Coronary artery (tissue), 2 donors: ENCODE results near the gene NET1.

Experiments
- DNase-seq: peaks from one replicate; pipeline ENCODE4 v3.0.0-alpha.2; 2017; ENCODE audit warnings: low spot score
- H3K27ac ChIP-seq, 2 donors: fragments of 200-600 bp; sonication (generic); one replicate each; pipeline ENCODE4 v1.5.1; 2016 to 2019
- H3K4me3 ChIP-seq: fragments of 200-600 bp; sonication (generic); 2 replicates; pipeline ENCODE4 v1.5.1; 2016; ENCODE audit warnings: mild to moderate bottlenecking, moderate library complexity
- TF ChIP-seq, protein P1 (sequence below): fragments of 200-600 bp; sonication (generic); IDR thresholded peaks from one replicate; pipeline ENCODE4 v1.5.1; 2019; ENCODE audit warnings: antibody characterized with exemption

The NET1 gene

DNA sequence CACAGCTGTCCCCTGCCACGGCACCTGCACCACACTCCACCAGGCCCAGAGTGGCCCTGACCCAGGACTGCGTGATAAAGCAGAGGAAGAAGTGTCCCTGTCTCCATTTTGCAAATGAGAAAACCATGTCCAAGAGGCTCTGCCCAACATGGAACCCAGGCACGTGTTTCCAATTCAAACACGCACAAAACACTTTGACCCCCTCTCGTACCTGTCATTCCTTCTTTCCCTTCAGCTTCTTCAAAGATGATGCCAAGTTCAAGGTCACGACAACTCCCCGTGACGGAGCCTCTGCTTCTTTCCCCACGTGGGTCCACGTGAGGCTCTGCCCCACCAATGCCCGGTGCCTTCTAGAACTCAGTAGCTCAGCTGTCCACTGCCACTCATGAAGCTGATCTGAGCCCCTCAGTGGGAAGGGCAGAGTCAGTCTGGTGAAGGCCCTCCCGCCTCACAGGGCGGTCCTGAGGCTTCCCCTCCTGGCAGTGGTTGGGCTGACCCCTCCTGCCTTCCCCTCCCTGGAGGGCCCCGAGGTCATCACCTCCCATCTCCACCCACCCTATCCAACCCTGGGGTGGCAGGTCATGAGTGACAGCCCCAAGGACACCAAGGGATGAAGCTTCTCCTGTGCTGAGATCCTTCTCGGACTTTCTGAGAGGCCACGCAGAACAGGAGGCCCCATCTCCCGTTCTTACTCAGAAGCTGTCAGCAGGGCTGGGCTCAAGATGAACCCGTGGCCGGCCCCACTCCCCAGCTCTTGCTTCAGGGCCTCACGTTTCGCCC lies 68.0 kb downstream of the NET1 start:
- no peak for DNase-seq
- no peak overlapping the region for H3K4me3 ChIP-seq
- no peak overlapping the region for H3K27ac ChIP-seq
- TF ChIP-seq, protein P1, sequence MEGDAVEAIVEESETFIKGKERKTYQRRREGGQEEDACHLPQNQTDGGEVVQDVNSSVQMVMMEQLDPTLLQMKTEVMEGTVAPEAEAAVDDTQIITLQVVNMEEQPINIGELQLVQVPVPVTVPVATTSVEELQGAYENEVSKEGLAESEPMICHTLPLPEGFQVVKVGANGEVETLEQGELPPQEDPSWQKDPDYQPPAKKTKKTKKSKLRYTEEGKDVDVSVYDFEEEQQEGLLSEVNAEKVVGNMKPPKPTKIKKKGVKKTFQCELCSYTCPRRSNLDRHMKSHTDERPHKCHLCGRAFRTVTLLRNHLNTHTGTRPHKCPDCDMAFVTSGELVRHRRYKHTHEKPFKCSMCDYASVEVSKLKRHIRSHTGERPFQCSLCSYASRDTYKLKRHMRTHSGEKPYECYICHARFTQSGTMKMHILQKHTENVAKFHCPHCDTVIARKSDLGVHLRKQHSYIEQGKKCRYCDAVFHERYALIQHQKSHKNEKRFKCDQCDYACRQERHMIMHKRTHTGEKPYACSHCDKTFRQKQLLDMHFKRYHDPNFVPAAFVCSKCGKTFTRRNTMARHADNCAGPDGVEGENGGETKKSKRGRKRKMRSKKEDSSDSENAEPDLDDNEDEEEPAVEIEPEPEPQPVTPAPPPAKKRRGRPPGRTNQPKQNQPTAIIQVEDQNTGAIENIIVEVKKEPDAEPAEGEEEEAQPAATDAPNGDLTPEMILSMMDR: no peak

DNA sequence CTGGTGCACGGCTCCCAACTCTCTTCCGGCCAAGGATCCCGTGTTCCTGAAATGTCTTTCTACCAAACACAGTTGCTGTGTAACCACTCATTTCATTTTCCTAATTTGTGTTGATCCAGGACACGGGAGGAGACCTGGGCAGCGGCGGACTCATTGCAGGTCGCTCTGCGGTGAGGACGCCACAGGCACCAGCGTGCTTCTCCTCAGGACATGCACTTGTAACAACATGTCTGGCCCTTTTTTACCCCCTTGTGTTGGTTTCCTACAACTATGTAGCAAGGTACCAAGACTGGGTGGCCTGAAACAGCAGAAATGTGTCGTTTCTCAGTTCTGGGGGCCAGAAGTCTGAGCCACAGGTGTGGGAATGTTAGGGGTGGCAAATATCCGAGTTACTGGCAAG lies 68.8 kb downstream of the NET1 start:
- TF ChIP-seq, protein P1: no peak
- Histone ChIP-seq H3K4me3 (no peak overlapping the region), H3K27ac (no peak overlapping the region)
- DNase-seq: peak; percentile 45

DNA sequence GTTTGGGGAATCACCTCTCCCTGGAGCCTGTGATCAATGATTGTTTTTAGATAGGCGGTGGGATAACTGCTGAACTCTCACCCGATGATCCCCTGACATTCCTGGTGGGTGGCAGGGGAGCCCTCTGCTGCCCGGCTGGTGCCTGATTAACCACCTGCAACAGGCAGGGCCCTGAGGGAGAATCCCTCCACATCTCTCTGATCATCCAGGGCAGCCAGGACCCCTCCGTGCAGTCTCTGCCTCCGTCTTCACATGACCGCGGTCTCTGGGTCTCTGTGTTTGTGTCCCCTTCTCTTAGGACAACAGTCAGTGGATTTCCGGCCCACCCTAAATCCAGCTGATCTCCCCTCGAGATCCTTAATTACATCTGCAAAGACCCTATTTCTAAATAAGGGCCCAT lies 69.7 kb downstream of the NET1 start:
- DNase-seq: peak; percentile 35
- no peak overlapping the region for H3K27ac ChIP-seq

DNA sequence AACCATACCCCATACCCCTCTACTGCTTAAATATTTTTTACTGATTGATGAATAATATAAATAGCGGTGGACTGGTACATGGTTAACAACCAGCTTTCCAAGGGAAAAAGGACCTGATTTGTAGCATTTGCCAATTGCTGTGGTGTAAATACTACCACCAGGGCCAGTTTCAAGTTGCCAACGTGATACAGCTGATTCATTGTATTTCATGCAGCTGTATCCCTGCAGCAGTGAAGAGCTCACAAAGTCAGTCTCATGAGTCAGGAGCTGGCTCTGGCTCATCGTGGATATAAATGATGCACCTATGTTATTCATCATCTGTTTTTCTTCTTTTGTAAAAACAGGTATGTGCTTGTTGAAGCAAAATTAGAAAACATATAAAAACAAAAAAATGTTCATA lies 71.8 kb downstream of the NET1 start:
- H3K27ac ChIP-seq: no peak overlapping the region
- TF ChIP-seq, protein P1: no peak

More for the DNA sequence above, 69.7 kb downstream of the NET1 start:
- no peak overlapping the region for H3K4me3 ChIP-seq
- TF ChIP-seq, protein P1: no peak

DNA sequence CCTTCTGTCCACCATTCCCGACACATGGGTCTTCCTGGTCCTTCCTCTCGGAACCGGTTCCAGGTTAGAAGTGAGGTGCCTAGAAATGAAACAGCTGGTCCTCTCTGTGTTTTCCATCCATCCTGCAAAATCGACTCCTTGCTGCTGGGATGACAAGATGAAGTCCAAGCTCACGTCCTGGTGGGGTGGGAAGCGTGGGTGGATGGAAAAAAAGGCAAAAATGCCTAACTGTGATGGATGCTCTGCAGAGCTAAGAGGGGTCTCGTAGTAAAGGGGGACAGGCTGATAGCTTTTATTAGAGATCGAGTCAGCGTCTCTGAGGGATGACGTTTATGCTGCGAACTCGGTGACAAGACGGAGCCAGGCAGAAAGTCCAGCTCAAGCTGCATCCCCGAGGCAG lies 72.9 kb downstream of the NET1 start:
- Histone ChIP-seq H3K4me3 (no peak overlapping the region), H3K27ac (no peak overlapping the region)
- no peak for DNase-seq
- TF ChIP-seq, protein P1: no peak

More for the DNA sequence above, 71.8 kb downstream of the NET1 start:
- DNase-seq: no peak
- no peak overlapping the region for H3K4me3 ChIP-seq

DNA sequence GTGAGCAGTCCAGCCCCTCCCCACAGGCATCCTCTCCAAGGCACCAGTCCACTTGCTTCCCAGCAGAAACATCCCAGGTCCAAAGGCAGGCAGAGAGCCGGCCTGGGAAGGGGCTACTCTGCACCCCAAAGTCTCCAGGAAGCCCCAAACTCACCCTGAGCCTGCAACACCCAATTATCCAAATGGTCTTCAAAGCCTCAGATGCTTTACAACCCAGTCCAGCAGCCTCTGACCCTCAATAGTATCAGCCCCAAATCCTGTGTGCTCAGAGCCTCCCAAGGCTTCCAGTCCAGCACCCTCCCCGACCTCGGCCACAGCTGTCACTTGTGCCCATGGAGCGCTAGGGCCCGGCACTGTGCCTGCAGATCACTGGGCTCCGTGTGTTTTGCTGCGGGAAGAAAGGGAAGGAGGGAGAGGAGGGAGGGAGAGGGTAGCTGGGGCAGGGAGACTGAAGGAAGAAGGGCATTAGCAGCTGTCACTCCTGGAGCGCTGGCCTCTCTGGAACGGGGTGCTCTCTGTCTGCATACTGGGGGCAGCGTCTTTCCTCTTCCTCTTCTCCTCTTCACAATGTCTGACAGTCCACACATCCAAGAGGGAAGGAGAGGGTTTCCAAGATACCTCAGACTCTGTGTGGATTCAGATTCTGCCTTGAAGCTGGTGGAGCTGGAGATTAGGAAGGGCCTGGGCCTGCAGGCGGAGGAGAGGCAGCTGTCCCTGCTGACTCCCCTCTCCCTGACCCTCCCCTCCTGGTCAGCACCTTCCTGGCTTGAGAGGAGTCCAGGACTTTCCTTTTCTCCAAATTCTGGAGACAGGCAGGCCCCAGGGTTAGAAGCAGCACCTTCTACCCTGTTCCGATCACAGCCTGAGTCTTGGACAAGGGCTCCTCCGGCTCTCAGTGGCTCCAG lies 73.8 kb downstream of the NET1 start:
- DNase-seq: no peak
- TF ChIP-seq, protein P1: no peak
- Histone ChIP-seq H3K4me3 (no peak overlapping the region), H3K27ac (no peak overlapping the region)
